MM.1S (cell line): ENCODE results near the gene CFHR4.

Source experiments
- EZH2phosphoT487 ChIP-seq: fragments of 300-600 bp; sonication (generic); IDR thresholded peaks from 2 replicates; pipeline ENCODE4 v1.6.1; 2018; ENCODE audit warnings: antibody characterized with exemption, low read length
- TF ChIP-seq, protein P1 (sequence below): fragments of 300-600 bp; sonication (generic); IDR thresholded peaks from 2 replicates; pipeline ENCODE4 v1.5.1; 2016; ENCODE audit warnings: antibody characterized with exemption, low read length, mixed read lengths

DNA sequence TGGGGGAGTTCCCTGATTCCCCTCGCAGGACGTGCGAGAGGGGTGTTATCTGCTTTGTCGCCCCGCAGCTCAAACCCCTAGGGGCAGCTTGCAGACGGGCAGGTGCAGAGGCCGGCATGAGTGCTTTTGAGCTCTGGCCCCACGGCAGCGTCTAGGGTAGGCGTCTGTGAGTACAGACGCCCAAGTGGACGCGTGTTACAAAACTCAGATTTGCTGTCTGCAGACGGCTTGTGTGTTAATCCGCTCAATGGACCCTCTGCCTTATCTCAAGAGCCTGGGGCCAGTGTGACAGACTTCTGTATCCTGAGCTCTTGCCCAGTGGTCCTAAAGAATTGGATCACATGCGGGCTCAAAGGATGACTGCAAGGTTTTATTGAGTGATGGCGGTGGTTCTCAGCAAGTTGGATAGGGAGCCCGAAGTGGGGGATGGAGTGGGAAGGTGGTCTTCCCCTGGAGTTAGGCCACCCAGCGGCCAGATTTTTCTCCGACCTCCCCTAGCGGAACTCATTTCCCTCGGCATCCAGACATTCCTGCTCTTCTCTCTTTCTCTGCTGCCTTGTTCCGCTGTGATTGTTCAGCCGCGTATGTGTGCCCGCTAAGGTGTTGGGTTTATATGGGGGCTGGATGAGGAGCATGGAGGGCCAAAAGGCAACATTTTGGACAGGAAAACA is 9.4 kb downstream of the CFHR4 start:
- TF ChIP-seq EZH2phosphoT487: no peak
- TF ChIP-seq, protein P1, sequence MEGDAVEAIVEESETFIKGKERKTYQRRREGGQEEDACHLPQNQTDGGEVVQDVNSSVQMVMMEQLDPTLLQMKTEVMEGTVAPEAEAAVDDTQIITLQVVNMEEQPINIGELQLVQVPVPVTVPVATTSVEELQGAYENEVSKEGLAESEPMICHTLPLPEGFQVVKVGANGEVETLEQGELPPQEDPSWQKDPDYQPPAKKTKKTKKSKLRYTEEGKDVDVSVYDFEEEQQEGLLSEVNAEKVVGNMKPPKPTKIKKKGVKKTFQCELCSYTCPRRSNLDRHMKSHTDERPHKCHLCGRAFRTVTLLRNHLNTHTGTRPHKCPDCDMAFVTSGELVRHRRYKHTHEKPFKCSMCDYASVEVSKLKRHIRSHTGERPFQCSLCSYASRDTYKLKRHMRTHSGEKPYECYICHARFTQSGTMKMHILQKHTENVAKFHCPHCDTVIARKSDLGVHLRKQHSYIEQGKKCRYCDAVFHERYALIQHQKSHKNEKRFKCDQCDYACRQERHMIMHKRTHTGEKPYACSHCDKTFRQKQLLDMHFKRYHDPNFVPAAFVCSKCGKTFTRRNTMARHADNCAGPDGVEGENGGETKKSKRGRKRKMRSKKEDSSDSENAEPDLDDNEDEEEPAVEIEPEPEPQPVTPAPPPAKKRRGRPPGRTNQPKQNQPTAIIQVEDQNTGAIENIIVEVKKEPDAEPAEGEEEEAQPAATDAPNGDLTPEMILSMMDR: no peak
